Measurements from ENCODE around the gene LRP2.

GRCh38 chr2:169287666-169288065, 74.7 kb downstream of the LRP2 start:
- no peak for TF ChIP-seq POLR2AphosphoS5 (IDR thresholded peaks at IDR 0.05)
- TF ChIP-seq CTCF (IDR thresholded peaks at IDR 0.05): no peak
- no peak for TF ChIP-seq POLR2A (IDR thresholded peaks at IDR 0.05)
- no peak for TF ChIP-seq EP300 (IDR thresholded peaks at IDR 0.05)

Data from suprapubic skin (tissue), 4 donors.